Measurements from ENCODE around the gene LMNB1.

DNA sequence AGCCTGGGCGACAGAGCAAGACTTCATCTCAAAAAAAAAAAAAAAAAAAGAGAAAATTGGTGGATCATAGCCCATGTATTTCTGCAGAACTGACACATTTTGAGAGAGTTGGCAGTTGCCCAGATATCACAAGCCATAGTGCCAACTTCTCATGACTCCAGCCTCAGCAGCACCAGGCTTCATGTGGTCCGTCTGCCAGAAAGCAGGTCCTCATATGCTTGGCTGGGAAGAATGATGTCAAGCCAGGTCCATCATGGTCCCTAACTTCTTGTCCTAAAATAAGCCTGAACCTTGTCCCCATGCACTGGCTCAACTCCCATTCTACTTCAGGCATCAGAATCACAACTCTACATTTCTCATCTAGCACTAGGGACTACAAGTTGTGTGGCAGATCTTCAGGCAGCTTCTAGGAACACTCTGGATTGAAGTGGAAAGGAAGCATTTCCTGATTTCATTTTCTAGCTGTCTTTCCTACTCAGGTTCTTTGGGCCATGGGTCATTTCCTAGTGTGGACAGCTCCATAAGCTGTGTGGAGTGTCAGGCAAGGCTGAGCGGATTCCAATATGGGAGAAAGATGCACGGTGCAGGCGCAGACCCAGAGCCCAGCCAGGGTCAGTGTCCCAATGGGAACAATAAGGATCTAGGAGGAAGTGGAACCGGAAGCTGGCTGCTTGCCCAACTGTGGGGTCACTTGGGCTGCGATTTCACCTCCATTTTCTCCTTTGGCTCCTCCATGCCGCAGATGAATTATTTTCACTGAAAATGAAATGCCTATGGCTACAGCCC lies 90.1 kb downstream of the LMNB1 start:
- no peak for TF ChIP-seq POLR2A (IDR thresholded peaks at IDR 0.05)
- TF ChIP-seq, protein P1, sequence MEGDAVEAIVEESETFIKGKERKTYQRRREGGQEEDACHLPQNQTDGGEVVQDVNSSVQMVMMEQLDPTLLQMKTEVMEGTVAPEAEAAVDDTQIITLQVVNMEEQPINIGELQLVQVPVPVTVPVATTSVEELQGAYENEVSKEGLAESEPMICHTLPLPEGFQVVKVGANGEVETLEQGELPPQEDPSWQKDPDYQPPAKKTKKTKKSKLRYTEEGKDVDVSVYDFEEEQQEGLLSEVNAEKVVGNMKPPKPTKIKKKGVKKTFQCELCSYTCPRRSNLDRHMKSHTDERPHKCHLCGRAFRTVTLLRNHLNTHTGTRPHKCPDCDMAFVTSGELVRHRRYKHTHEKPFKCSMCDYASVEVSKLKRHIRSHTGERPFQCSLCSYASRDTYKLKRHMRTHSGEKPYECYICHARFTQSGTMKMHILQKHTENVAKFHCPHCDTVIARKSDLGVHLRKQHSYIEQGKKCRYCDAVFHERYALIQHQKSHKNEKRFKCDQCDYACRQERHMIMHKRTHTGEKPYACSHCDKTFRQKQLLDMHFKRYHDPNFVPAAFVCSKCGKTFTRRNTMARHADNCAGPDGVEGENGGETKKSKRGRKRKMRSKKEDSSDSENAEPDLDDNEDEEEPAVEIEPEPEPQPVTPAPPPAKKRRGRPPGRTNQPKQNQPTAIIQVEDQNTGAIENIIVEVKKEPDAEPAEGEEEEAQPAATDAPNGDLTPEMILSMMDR (IDR thresholded peaks at IDR 0.05) = no peak
